Endothelial cell (in vitro differentiated cells): ENCODE measurements around the gene PIEZO1. TPM values are rescaled to one million over a fixed set of nuclear protein-coding genes. Genes with fewer than 3 reads are reported as not detected.

Experiments used
- DNase-seq: peaks from one replicate; pipeline ENCODE4 v3.0.0; 2021; ENCODE audit warnings: low spot score
- H3K27ac Mint-ChIP-seq: one replicate; pipeline ENCODE4 v1.8.0; 2021; ENCODE audit warnings: mixed read lengths, inconsistent platforms; ENCODE audit not compliant: unreplicated experiment
- H3K27me3 Mint-ChIP-seq: one replicate; pipeline ENCODE4 v1.8.0; 2021; ENCODE audit warnings: mild to moderate bottlenecking, moderate library complexity, mixed read lengths, inconsistent platforms; ENCODE audit not compliant: unreplicated experiment
- H3K36me3 Mint-ChIP-seq: one replicate; pipeline ENCODE4 v1.8.0; 2021; ENCODE audit warnings: mild to moderate bottlenecking, low read depth, mixed read lengths, inconsistent platforms; ENCODE audit not compliant: unreplicated experiment
- H3K4me1 Mint-ChIP-seq: one replicate; pipeline ENCODE4 v1.8.0; 2021; ENCODE audit warnings: mild to moderate bottlenecking, mixed read lengths, inconsistent platforms; ENCODE audit not compliant: unreplicated experiment
- H3K4me3 Mint-ChIP-seq: one replicate; pipeline ENCODE4 v1.8.0; 2021; ENCODE audit warnings: mild to moderate bottlenecking, mixed read lengths, inconsistent platforms; ENCODE audit not compliant: unreplicated experiment
- H3K9me3 Mint-ChIP-seq: one replicate; pipeline ENCODE4 v1.8.0; 2021; ENCODE audit warnings: mixed read lengths, inconsistent platforms; ENCODE audit not compliant: unreplicated experiment
- CTCF ChIP-seq: fragments of 200-600 bp; sonication (generic); IDR thresholded peaks from one replicate; pipeline ENCODE4 v1.5.0; 2021; ENCODE audit warnings: antibody characterized with exemption; ENCODE audit not compliant: unreplicated experiment
- total RNA-seq: library from RNA; stranded (reverse); fragmentation: NEBNext Ultra II Directional; extraction: Animal tissue kit (Norgen Biotek cat#: 25700); gene quantifications from one replicate; pipeline ENCODE4 v1.2.1, GENCODE V29; 2021; ENCODE audit not compliant: unreplicated experiment

The PIEZO1 gene
- total RNA-seq, 1 donor from 2014 or later, result 428 TPM

DNA sequence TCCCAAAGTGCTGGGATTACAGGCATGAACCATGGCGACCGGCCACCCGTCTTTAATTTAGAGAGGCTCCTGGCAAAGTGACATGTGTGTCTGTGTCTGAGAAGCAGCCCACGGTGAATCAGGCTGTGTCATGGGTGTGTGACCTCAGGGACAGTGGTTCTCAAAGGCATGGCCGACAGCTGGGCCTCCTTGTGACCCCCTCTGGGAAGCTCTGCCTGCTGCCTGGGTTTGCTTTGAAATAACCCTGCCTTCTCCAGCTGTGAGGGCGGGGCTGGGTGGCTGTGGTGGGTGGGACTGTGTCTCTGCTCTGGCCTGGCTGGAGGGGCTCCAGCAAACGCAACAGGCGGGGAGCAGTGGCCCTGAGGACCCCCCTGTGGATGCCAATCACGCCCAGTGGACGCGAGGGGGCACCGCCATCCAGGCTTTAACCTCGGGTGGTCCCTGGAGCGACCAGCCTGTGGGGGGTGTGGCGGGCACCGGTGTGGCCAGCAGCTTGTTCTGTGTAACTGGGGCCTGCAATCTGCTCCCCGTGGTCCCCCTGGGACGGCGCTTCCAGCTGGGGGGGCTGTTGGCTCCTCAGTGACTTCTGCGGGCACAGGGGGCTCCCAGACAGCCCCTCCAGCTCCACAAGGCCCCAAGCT lies 35.5 kb upstream of the PIEZO1 start:
- no peak for DNase-seq
- TF ChIP-seq CTCF, result no peak
- no peak overlapping the region for H3K4me3 Mint-ChIP-seq
- H3K36me3 Mint-ChIP-seq, result no peaks in the 10 kb centered on the region
- no peak overlapping the region for H3K27ac Mint-ChIP-seq
- H3K9me3 Mint-ChIP-seq, result no peaks in the 10 kb centered on the region
- no peaks in the 10 kb centered on the region for H3K27me3 Mint-ChIP-seq
- no peaks in the 10 kb centered on the region for H3K4me1 Mint-ChIP-seq

DNA sequence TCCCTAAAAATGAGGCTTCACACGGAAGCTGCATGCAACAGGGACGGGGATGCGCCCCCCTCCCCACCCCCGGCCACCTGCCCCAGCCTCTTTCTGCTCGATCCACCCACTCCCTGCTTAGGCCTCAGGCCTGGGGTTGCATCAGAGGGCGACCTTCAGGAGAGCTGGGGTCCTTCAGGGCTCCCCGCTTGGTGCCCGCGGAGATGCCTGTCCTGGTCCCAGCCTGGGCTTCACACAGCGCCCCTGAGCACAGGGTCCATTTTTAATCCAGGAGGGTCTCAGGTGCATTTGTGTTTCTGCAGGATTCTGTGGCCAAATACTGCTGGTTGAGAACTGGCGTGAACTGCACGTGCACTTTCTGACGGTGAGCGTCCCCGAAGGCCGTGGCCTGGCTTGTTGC lies 34.1 kb upstream of the PIEZO1 start:
- DNase-seq, result no peak
- Mint-ChIP-seq H3K36me3 (no peaks in the 10 kb centered on the region), H3K27ac (no peak overlapping the region), H3K27me3 (no peaks in the 10 kb centered on the region), H3K4me3 (no peak overlapping the region), H3K4me1 (no peaks in the 10 kb centered on the region), H3K9me3 (no peaks in the 10 kb centered on the region)
- no peak for TF ChIP-seq CTCF

DNA sequence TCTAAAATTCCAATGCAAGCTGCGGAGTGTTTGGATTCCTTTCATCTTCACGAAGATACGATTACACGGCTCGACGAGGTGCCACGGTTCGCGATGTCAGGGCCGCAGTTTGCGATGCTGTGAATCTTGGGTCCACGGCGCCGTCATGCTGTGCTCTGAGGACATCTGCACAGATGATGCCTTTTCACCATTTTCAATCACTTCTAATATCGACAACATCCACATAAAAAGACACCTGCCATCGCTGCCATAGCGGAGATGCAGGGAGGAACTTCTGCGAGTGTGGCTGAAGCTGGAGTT lies 33.5 kb upstream of the PIEZO1 start:
- TF ChIP-seq CTCF, result no peak
- no peak for DNase-seq
- Mint-ChIP-seq H3K36me3 (no peaks in the 10 kb centered on the region), H3K4me1 (no peaks in the 10 kb centered on the region), H3K9me3 (no peaks in the 10 kb centered on the region), H3K4me3 (no peak overlapping the region), H3K27me3 (no peaks in the 10 kb centered on the region), H3K27ac (no peak overlapping the region)

DNA sequence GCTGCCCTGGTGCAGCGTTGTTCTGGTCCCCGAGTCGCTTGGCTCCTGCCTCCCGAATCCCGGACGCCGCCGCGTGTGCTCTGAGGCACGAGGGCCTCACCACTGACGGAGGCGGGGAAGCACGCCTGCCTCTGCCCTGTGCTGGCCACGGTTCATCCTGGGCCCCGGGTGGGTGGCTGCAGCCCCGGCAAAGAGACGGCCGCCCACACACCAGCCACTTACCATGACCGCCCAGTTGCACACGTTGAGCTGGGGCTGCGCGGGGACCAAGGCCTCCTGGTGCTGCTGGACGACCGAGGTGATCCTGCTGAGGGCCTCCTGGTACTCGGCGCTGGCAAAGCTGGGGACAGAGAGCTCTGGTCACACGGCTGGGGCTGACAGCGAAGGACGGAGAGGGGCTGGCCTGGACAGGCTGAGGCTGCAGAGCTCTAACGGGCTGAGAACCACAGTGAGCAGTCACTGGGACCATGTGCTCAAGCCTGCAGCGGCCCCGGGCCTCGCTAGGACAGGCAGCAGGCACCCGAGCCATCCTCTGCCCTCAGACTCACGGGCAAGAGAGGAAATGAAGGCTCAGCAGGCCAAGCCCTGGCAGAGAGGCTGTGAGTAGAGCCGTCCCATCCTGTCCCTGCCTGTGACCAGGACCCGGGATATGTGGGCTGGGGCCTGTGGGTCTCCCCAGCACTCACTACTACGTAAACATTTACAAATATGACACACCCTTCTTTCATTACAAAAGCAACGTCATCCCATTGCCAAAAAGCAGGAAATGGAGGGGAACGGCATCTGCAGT lies 33.0 kb upstream of the PIEZO1 start:
- DNase-seq, result no peak
- Mint-ChIP-seq H3K27me3 (no peaks in the 10 kb centered on the region), H3K9me3 (no peaks in the 10 kb centered on the region), H3K36me3 (no peaks in the 10 kb centered on the region), H3K27ac (no peak overlapping the region), H3K4me3 (no peak overlapping the region), H3K4me1 (no peaks in the 10 kb centered on the region)
- no peak for TF ChIP-seq CTCF
